Endothelial cell of umbilical vein (primary cell): ENCODE data around the gene NR2F2. TPM values are rescaled to one million over a fixed set of nuclear protein-coding genes. Genes with fewer than 3 reads are reported as not detected.

Source experiments
- BruUV-seq: library from RNA; stranded (reverse); fragments of 400-500 nt; replicated peaks from 2 replicates; lab custom pipeline; 2021; lab: Mats Ljungman, UMichigan
- CTCF ChIA-PET: fragments of 300-600, 350-600 bp; sonication (Branson Sonifier 250); formaldehyde crosslinking; loops from one replicate; lab custom pipeline; 2021; ENCODE audit warnings: antibody characterized with exemption, inconsistent platforms; lab: Charles Lee
- POLR2A ChIA-PET: fragments of 300-600, 350-600 bp; sonication (Branson Sonifier 250); formaldehyde crosslinking; loops from one replicate; lab custom pipeline; 2021; ENCODE audit warnings: antibody characterized with exemption, inconsistent platforms; lab: Charles Lee
- DNase-seq: peaks from one replicate; pipeline ENCODE4 v3.0.0-alpha.2; 2011; ENCODE audit warnings: low read depth, low spot score
- FAIRE-seq: peaks from 2 replicates; lab custom pipeline; 2011; peaks lifted over from hg19 to GRCh38; lab: Jason Lieb, UNC
- H2AFZ ChIP-seq: 2 replicates; pipeline ENCODE4 v1.6.0; 2012; ENCODE audit warnings: low read depth, low read length, control low read depth, inconsistent platforms
- H3K27ac ChIP-seq: 2 replicates; pipeline ENCODE4 v1.5.1; 2011; ENCODE audit warnings: low read depth, mild to moderate bottlenecking, control low read depth, low read length, moderate library complexity; ENCODE audit not compliant: insufficient read depth
- H3K27me3 ChIP-seq, 2 experiments: 2 replicates each; pipeline versions ENCODE4 v1.6.0 to v1.6.1; 2011; ENCODE audit warnings: low read length in 2 of 2, mixed read lengths in 1 of 2; ENCODE audit not compliant: control insufficient read depth in 2 of 2, insufficient read depth in 2 of 2
- H3K36me3 ChIP-seq, 2 experiments: 2 replicates in 1 of 2; 3 replicates in 1 of 2; pipeline ENCODE4 v1.5.1; 2011; ENCODE audit warnings: low read length in 2 of 2, mild to moderate bottlenecking in 1 of 2, moderate library complexity in 1 of 2; ENCODE audit not compliant: control insufficient read depth in 2 of 2, insufficient read depth in 2 of 2; ENCODE audit errors: extremely low read depth in 1 of 2
- H3K4me1 ChIP-seq: 3 replicates; pipeline ENCODE4 v1.5.1; 2011; ENCODE audit warnings: mild to moderate bottlenecking, low read length; ENCODE audit not compliant: control insufficient read depth, insufficient read depth; ENCODE audit errors: extremely low read depth
- H3K4me2 ChIP-seq: 2 replicates; pipeline ENCODE4 v1.6.1; 2011; ENCODE audit warnings: low read length, control low read depth, mixed read lengths; ENCODE audit not compliant: insufficient read depth
- H3K4me3 ChIP-seq, 3 experiments: fragments of 200-600 bp in 1 of 3; sonication (generic), shearing (Covaris generic) in 1 of 3; replicated peaks in 1 of 3; 2 replicates each; pipeline ENCODE4 v1.5.1; 2011 to 2016; ENCODE audit warnings: control low read depth in 3 of 3, low read length in 3 of 3, mild to moderate bottlenecking in 2 of 3, inconsistent platforms in 1 of 3, low read depth in 1 of 3, moderate library complexity in 1 of 3; ENCODE audit not compliant: insufficient read depth in 1 of 3
- H3K79me2 ChIP-seq: 2 replicates; pipeline ENCODE4 v1.6.0; 2012; ENCODE audit warnings: low read length, inconsistent platforms; ENCODE audit not compliant: control insufficient read depth, insufficient read depth
- H3K9ac ChIP-seq: replicated peaks from 2 replicates; pipeline ENCODE3; 2011; ENCODE audit warnings: low read length, control low read depth; ENCODE audit not compliant: insufficient read depth; ENCODE audit errors: extremely low read depth
- H3K9me1 ChIP-seq: replicated peaks from 3 replicates; pipeline ENCODE4 v1.6.0; 2011; ENCODE audit warnings: mild to moderate bottlenecking, low read length; ENCODE audit not compliant: control insufficient read depth, insufficient read depth; ENCODE audit errors: extremely low read depth
- H3K9me3 ChIP-seq: replicated peaks from 2 replicates; pipeline ENCODE4 v1.5.1; 2012; ENCODE audit warnings: low read length, inconsistent platforms; ENCODE audit not compliant: control insufficient read depth, insufficient read depth
- H4K20me1 ChIP-seq: replicated peaks from 2 replicates; pipeline ENCODE3; 2011; ENCODE audit warnings: mild to moderate bottlenecking, low read length; ENCODE audit not compliant: control insufficient read depth, insufficient read depth; ENCODE audit errors: extremely low read depth
- GATA2 ChIP-seq: IDR thresholded peaks from 2 replicates; pipeline ENCODE4 v1.7.0; 2011; ENCODE audit warnings: low read depth, mild to moderate bottlenecking, moderate library complexity, mixed read lengths, low read length; ENCODE audit not compliant: insufficient read length, insufficient read depth
- MYC ChIP-seq: IDR thresholded peaks from one replicate; pipeline ENCODE4 v1.6.1; 2011; ENCODE audit warnings: mild to moderate bottlenecking, low read depth, low read length
- dilution Hi-C: fragments of 300-500 bp; cut with MboI; formaldehyde crosslinking; loops from one replicate; pipeline ENCODE4 v1.15.0; 2019; ENCODE audit warnings: low sequenced_read_pairs; ENCODE audit not compliant: extremely low pct_ligation_motif_present
- intact Hi-C: fragments of 100-400 bp; cut with micrococcal nuclease; formaldehyde crosslinking; loops from one replicate; pipeline ENCODE4 v1.10.0; 2022
- polyA plus RNA-seq, 4 experiments: library from polyadenylated mRNA; depleted of rRNA in 3 of 4; stranded (reverse) in 3 of 4; unstranded in 1 of 4; fragments of >200 nt; gene quantifications; 2 replicates each; pipeline versions ENCODE4 v1.2.1 to v1.2.3, GENCODE V29; 2011 to 2012; ENCODE audit warnings: missing spikeins in 1 of 4
- total RNA-seq: library from RNA; stranded (reverse); gene quantifications from 2 replicates; pipeline ENCODE4 v1.2.3, GENCODE V29; 2021
- TF ChIP-seq, protein P1 (sequence below), 2 donors: IDR thresholded peaks; 1 replicate in 1 of 2; 2 replicates in 1 of 2; pipeline ENCODE4 v1.5.1; 2011; ENCODE audit warnings: low read length in 2 of 2, mild to moderate bottlenecking in 2 of 2, moderate library complexity in 2 of 2, control low read depth in 1 of 2, inconsistent platforms in 1 of 2, low read depth in 1 of 2; ENCODE audit not compliant: insufficient read depth in 1 of 2; ENCODE audit errors: extremely low read depth in 1 of 2

NR2F2 gene
- total and polyA plus RNA-seq, 2 donors (not counting 3 experiments of a cell fraction or from before 2014, with no cell fraction given): 105 to 182 TPM

DNA sequence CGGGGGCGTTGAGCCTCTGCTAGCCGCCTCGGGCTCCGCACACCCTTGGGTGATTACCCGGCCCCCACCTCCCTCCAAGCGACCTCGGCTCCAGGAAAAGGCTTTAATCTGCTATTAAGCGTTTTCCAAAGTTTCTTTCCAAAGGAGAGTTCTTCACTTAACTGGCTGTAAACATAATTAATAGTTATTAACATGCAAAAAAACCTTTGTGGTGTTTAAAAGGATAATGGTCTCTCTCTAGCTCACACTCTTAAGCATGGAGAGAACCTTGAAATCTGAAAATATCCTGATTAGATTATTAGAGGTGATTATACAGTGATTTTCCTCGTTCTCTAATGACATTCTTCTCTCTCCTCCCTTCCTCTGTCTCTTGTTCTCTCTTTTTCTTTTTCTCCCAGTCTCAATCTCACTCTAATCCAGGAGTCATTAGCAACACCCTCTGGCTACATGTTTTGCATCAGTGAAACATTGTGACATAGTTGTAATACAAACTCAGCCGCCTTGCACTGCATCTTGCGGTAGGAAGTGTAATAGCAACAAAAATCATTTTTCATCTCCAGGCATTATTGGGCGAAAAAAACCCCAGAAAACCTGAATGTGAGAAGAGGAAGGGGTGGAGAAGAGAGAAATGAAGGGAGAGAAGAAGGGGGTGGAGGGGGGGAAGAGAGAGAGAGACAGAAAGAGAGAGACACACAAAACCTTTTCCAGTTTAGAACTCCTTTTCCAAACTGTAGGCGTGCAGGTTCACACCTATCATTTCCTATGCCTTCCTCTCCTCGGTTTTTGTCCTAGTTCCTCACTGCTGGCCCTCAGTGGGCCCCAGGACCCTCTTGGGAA is 24.4 kb downstream of the NR2F2 start:
- intact Hi-C loops: loop anchor here (2.0 to 10.0 kb wide), 8 partner anchors 332 to 1940 kb away; no protein-coding TSS in a partner anchor
- H3K27me3 ChIP-seq: no peaks in the 10 kb centered on the region

More for the DNA sequence above, 24.4 kb downstream of the NR2F2 start:
- H2AFZ ChIP-seq: no peak overlapping the region
- BruUV-seq: TSS peak; percentile 6
- peaks cover 84% of the 10 kb centered on the region for H3K4me1 ChIP-seq
- peak overlapping the region; percentile 42 to 78 (median 72) for H3K4me3 ChIP-seq
- no peaks in the 10 kb centered on the region for H4K20me1 ChIP-seq
- H3K27ac ChIP-seq: peak overlapping the region; percentile 76
- H3K36me3 ChIP-seq: no peaks in the 10 kb centered on the region
- H3K9ac ChIP-seq: peak overlapping the region; percentile 85
- CTCF ChIA-PET: interaction anchor here (0.6 to 8.4 kb wide), 23 partner anchors 9 to 1772 kb away, joined by 3 to 63 read pairs (median 6); no protein-coding TSS in a partner anchor
- POLR2A ChIA-PET: interaction anchor here (0.6 kb wide), 1 partner anchor 1050 kb away, joined by 8 read pairs; no protein-coding TSS in a partner anchor
- FAIRE-seq (peak; percentile 77), DNase-seq (peak; percentile 85)
- H3K4me2 ChIP-seq: peak overlapping the region; percentile 96
- dilution Hi-C loops: no loop called here
- peaks cover 83% of the 10 kb centered on the region for H3K79me2 ChIP-seq
- H3K9me3 ChIP-seq: no peaks in the 10 kb centered on the region
- TF ChIP-seq MYC (no peak), GATA2 (no peak)
- TF ChIP-seq, protein P1, sequence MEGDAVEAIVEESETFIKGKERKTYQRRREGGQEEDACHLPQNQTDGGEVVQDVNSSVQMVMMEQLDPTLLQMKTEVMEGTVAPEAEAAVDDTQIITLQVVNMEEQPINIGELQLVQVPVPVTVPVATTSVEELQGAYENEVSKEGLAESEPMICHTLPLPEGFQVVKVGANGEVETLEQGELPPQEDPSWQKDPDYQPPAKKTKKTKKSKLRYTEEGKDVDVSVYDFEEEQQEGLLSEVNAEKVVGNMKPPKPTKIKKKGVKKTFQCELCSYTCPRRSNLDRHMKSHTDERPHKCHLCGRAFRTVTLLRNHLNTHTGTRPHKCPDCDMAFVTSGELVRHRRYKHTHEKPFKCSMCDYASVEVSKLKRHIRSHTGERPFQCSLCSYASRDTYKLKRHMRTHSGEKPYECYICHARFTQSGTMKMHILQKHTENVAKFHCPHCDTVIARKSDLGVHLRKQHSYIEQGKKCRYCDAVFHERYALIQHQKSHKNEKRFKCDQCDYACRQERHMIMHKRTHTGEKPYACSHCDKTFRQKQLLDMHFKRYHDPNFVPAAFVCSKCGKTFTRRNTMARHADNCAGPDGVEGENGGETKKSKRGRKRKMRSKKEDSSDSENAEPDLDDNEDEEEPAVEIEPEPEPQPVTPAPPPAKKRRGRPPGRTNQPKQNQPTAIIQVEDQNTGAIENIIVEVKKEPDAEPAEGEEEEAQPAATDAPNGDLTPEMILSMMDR (IDR thresholded peaks at IDR 0.05; ENCODE audit: extremely low read depth in 1 of 2, insufficient read depth in 1 of 2, low read depth in 1 of 2, low read length in 2 of 2): peak in 1 of 2 donors; percentile 37
- no peaks in the 10 kb centered on the region for H3K9me1 ChIP-seq
